LNCAP (cell line): ENCODE data around the gene ADISSP.

ENCODE experiments used
- TF ChIP-seq, protein P1 (sequence below): fragments of 450-650 bp; IDR thresholded peaks from 2 replicates; pipeline ENCODE4 v1.5.1; 2017; ENCODE audit warnings: mild to moderate bottlenecking

ADISSP gene

DNA sequence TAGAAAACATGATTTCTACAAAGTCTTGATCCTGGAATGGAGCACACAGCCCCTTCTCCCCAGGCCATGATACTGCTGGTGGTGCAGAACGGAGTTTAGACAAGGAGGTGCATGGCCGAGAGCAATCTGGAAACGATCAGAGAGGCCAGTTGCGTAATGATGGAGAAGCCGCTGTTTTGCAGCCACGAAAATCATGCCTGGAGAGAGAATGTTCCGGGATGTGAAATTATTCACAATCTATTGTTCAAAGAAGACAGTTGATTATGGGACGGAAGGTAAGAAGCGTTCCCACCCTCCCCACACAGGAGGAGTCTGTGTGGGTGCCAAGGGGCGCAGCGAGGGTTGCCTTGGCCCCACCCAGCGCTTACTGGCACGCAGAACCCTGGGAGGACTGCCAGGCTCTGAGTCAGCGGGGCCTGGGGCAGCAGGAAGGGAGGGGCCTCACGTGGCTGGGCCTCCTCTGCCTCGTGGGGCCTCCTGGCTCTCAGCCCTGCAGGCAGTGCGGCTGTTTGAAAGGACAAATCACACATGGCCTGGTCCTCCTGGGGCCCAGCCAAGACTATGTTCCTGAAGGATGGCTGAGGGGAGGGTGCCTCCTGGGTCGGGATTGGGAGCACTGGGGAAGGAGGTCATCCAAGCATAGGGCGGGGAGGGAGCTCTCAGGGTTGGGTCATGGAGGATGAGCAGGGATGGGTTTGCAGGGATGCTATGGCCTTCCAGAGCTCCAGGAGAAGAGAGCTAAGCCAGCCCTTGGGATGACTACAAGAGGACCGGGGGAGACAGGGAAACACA lies 44.1 kb upstream of the ADISSP start:
- TF ChIP-seq, protein P1, sequence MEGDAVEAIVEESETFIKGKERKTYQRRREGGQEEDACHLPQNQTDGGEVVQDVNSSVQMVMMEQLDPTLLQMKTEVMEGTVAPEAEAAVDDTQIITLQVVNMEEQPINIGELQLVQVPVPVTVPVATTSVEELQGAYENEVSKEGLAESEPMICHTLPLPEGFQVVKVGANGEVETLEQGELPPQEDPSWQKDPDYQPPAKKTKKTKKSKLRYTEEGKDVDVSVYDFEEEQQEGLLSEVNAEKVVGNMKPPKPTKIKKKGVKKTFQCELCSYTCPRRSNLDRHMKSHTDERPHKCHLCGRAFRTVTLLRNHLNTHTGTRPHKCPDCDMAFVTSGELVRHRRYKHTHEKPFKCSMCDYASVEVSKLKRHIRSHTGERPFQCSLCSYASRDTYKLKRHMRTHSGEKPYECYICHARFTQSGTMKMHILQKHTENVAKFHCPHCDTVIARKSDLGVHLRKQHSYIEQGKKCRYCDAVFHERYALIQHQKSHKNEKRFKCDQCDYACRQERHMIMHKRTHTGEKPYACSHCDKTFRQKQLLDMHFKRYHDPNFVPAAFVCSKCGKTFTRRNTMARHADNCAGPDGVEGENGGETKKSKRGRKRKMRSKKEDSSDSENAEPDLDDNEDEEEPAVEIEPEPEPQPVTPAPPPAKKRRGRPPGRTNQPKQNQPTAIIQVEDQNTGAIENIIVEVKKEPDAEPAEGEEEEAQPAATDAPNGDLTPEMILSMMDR, result no peak

DNA sequence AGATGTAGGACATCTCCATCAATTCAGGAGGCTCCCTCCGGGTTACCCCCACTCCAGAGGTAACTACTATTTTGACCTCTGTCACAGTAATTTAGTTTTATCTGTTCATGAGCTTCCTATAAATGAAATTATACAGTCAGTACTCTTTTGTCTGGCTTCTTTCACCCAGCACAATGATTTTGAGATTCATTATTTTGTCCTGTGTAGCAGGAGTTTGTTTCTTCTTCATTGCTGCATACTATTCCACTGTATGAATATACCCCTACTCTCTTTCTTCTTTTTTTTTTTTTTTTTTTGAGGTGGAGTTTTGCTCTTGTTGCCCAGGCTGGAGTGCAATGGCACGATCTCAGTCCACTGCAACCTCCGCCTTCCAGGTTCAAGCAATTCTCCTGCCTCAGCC lies 41.0 kb upstream of the ADISSP start:
- TF ChIP-seq, protein P1, result no peak

- TF ChIP-seq, protein P1, result no peak
These were observed 37.2 kb upstream of the ADISSP start for GRCh38 chr20:3804781-3805180.

DNA sequence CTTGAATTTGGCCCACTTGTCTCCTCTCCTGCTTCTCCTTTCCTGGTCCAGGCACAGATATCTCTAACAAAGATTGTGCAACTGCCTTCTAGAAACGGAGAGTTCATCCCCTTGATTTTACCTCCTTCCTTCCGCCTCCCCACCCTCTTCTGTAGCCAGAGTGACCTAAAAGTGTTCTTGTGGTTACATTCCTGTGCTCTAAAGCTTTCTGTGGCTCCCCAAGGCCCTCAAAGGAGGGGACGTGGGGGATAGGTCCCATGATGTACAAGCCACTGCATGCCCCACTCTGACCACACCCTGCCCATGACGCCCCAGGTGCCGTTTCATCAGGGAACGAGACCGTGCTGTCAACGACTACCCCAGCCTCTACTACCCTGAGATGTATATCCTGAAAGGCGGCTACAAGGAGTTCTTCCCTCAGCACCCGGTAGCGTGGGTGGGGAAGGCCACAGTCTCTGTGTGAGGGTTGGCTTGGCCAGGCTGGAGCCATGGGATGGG lies 36.8 kb upstream of the ADISSP start:
- TF ChIP-seq, protein P1, result no peak

DNA sequence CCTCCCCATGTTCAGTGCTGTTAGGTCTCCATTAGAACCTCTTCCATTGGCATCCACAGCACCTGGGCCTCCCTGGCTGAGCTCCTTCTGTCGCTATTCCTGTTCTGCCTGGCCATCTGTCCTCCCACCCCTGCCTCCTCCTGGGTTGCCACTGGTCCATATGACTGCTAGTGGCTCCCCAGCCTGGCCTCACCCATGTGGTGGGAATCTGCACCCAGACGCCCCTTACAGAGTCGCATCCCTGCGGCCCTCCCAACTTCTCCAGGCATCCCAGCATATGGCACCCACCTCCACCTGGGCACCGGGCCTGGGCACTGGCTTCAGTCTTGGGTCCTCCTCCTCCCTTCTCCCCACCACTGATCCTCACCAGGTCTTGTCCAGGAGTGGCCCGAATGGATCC lies 36.3 kb upstream of the ADISSP start:
- TF ChIP-seq, protein P1, result no peak

GRCh38 chr20:3803289-3803688 lies 35.7 kb upstream of the ADISSP start:
- TF ChIP-seq, protein P1, result no peak

GRCh38 chr20:3802524-3803239 lies 35.1 kb upstream of the ADISSP start:
- TF ChIP-seq, protein P1, result no peak
